Gastrocnemius medialis (tissue), 4 donors: ENCODE measurements around the gene OMA1. TPM values are rescaled to one million over a fixed set of nuclear protein-coding genes. Genes with fewer than 3 reads are reported as not detected.
"Not testable (repeated sequence)": the region's sequence is repeated elsewhere in the genome, so short reads cannot be mapped to it uniquely, and the experiment has no call there.

ENCODE experiments used
- ATAC-seq, 2 donors: fragments of 150-250 bp; one replicate each; pipeline ENCODE4 v1.9.1; 2016
- DNase-seq, 2 donors: peaks; one replicate each; pipeline ENCODE4 v3.0.0-alpha.2; 2019
- H3K27ac ChIP-seq, 4 donors: fragments of 200-600 bp; sonication (generic); 1 replicate in 1 of 4; 2 replicates in 3 of 4; pipeline ENCODE4 v1.5.1; 2016 to 2018; ENCODE audit warnings: mild to moderate bottlenecking in 2 of 4, moderate library complexity in 1 of 4
- H3K27me3 ChIP-seq, 3 donors: fragments of 200-600 bp; sonication (generic) in 2 of 3; 1 replicate in 1 of 3; 2 replicates in 2 of 3; pipeline versions ENCODE4 v1.5.1 to v1.6.0; 2016 to 2019; ENCODE audit warnings: mild to moderate bottlenecking in 1 of 3, moderate library complexity in 1 of 3
- H3K36me3 ChIP-seq, 2 donors: fragments of 200-600 bp; sonication (generic) in 1 of 2; one replicate each; pipeline ENCODE4 v1.5.1; 2017 to 2018
- H3K4me1 ChIP-seq, 2 donors: fragments of 200-600 bp; sonication (generic) in 1 of 2; one replicate each; pipeline ENCODE4 v1.5.1; 2016 to 2017; ENCODE audit warnings: mild to moderate bottlenecking in 2 of 2
- H3K4me3 ChIP-seq, 4 donors: fragments of 200-600 bp; sonication (generic) in 3 of 4; 1 replicate in 1 of 4; 2 replicates in 3 of 4; pipeline ENCODE4 v1.5.1; 2016 to 2019; ENCODE audit warnings: mild to moderate bottlenecking in 2 of 4
- H3K9me3 ChIP-seq, 3 donors: fragments of 200-600 bp; sonication (generic) in 2 of 3; 1 replicate in 1 of 3; 2 replicates in 2 of 3; pipeline ENCODE4 v1.5.1; 2016 to 2019
- CTCF ChIP-seq, 5 experiments: fragments of 450-650 bp in 3 of 5; fragments of 200-600 bp in 2 of 5; sonication (generic) in 2 of 5; IDR thresholded peaks in 4 of 5; conservative IDR thresholded peaks in 1 of 5; 1 replicate in 4 of 5; 2 replicates in 1 of 5; pipeline ENCODE4 v1.5.1; 2016 to 2019; ENCODE audit warnings: antibody characterized with exemption in 5 of 5, mild to moderate bottlenecking in 3 of 5, moderate library complexity in 3 of 5
- POLR2A ChIP-seq, 2 donors: fragments of 450-650 bp; IDR thresholded peaks; one replicate each; pipeline ENCODE4 v1.6.1; 2017; ENCODE audit warnings: antibody characterized with exemption in 2 of 2, mild to moderate bottlenecking in 2 of 2, moderate library complexity in 2 of 2
- in situ Hi-C, 4 donors: fragments of 200-750 bp; cut with MboI; loops; one replicate each; pipeline versions ENCODE4 v1.15.0 to v1.8.0; 2017; ENCODE audit warnings: low sequenced_read_pairs in 4 of 4
- intact Hi-C: fragments of 100-400 bp; cut with DNase I; formaldehyde crosslinking; loops from one replicate; pipeline ENCODE4 v1.15.1; 2023; ENCODE audit warnings: low total_unique reads
- total RNA-seq, 4 donors: library from RNA; depleted of rRNA; stranded (reverse); fragments of >200 nt; gene quantifications; one replicate each; pipeline versions ENCODE4 v1.1.0 to v1.2.3, GENCODE V29; 2016

The OMA1 gene
- total RNA-seq, 4 donors from 2014 or later: 11.7 to 23.7 (median 19.3) TPM

- peaks cover 0 to 13% of the 10 kb centered on the region in 2 donors for H3K36me3 ChIP-seq
Measured at GRCh38 chr1:58500043-58500442, 46.5 kb downstream of the OMA1 start.

GRCh38 chr1:58497499-58497898 is 49.0 kb downstream of the OMA1 start:
- Histone ChIP-seq H3K9me3 (no peaks in the 10 kb centered on the region), H3K4me1 (no peaks in the 10 kb centered on the region), H3K4me3 (no peak overlapping the region), H3K27ac (no peak overlapping the region), H3K36me3 (no peaks in the 10 kb centered on the region), H3K27me3 (no peaks in the 10 kb centered on the region)
- in situ Hi-C loops (no loop called here), intact Hi-C loops (no loop called here)
- no peak for ATAC-seq
- no peak for DNase-seq
- no peak for TF ChIP-seq POLR2A (IDR thresholded peaks at IDR 0.05)
- no peak for TF ChIP-seq CTCF (IDR thresholded peaks at IDR 0.05 in 4 of 5, conservative IDR thresholded peaks at IDR 0.05 in 1 of 5)

More at GRCh38 chr1:58500043-58500442, 46.5 kb downstream of the OMA1 start:
- Histone ChIP-seq H3K27ac (no peak overlapping the region), H3K4me1 (no peaks in the 10 kb centered on the region), H3K27me3 (no peaks in the 10 kb centered on the region), H3K4me3 (no peak overlapping the region), H3K9me3 (no peaks in the 10 kb centered on the region)
- DNase-seq (no peak), ATAC-seq (no peak)
- TF ChIP-seq POLR2A (IDR thresholded peaks at IDR 0.05) (no peak), CTCF (IDR thresholded peaks at IDR 0.05 in 4 of 5, conservative IDR thresholded peaks at IDR 0.05 in 1 of 5) (no peak)
- intact Hi-C loops: no loop called here
- in situ Hi-C loops: loop anchor here in 2 of 4 donors (25.0 kb wide), 1 partner anchor 1262 kb away; no protein-coding TSS in a partner anchor

GRCh38 chr1:58496042-58496441 is 50.5 kb downstream of the OMA1 start:
- ATAC-seq (no peak), DNase-seq (no peak)
- H3K4me1 ChIP-seq: no peaks in the 10 kb centered on the region

GRCh38 chr1:58488914-58489313 is 57.6 kb downstream of the OMA1 start:
- DNase-seq, intact Hi-C loops, H3K36me3 ChIP-seq, H3K27me3 ChIP-seq, H3K9me3 ChIP-seq, in situ Hi-C loops, H3K4me3 ChIP-seq, H3K4me1 ChIP-seq, ATAC-seq, H3K27ac ChIP-seq: not testable (repeated sequence)

More at GRCh38 chr1:58496042-58496441, 50.5 kb downstream of the OMA1 start:
- TF ChIP-seq POLR2A (IDR thresholded peaks at IDR 0.05): no peak
- no peak for TF ChIP-seq CTCF (IDR thresholded peaks at IDR 0.05 in 4 of 5, conservative IDR thresholded peaks at IDR 0.05 in 1 of 5)
- no peak overlapping the region for H3K4me3 ChIP-seq
- no peaks in the 10 kb centered on the region for H3K27me3 ChIP-seq
- H3K9me3 ChIP-seq: no peaks in the 10 kb centered on the region
- intact Hi-C loops (no loop called here), in situ Hi-C loops (no loop called here)
- no peak overlapping the region for H3K27ac ChIP-seq
- H3K36me3 ChIP-seq: no peaks in the 10 kb centered on the region

- TF ChIP-seq CTCF (IDR thresholded peaks at IDR 0.05 in 4 of 5, conservative IDR thresholded peaks at IDR 0.05 in 1 of 5) (no peak), POLR2A (IDR thresholded peaks at IDR 0.05) (no peak)
- DNase-seq (no peak), ATAC-seq (no peak)
- in situ Hi-C loops (no loop called here), intact Hi-C loops (no loop called here)
- H3K4me1 ChIP-seq: no peaks in the 10 kb centered on the region
- no peak overlapping the region for H3K27ac ChIP-seq
- H3K36me3 ChIP-seq: no peaks in the 10 kb centered on the region
- no peaks in the 10 kb centered on the region for H3K9me3 ChIP-seq
- H3K27me3 ChIP-seq: no peaks in the 10 kb centered on the region
- no peak overlapping the region for H3K4me3 ChIP-seq
Measured at GRCh38 chr1:58487002-58487401, 59.5 kb downstream of the OMA1 start.
